ENCODE results near the gene AIRE. TPM values are rescaled to one million over a fixed set of nuclear protein-coding genes. Genes with fewer than 3 reads are reported as not detected.
"Not testable (repeated sequence)": the region's sequence is repeated elsewhere in the genome, so short reads cannot be mapped to it uniquely, and the experiment has no call there.

The AIRE gene
- total RNA-seq, 2 donors from 2014 or later = not detected

DNA sequence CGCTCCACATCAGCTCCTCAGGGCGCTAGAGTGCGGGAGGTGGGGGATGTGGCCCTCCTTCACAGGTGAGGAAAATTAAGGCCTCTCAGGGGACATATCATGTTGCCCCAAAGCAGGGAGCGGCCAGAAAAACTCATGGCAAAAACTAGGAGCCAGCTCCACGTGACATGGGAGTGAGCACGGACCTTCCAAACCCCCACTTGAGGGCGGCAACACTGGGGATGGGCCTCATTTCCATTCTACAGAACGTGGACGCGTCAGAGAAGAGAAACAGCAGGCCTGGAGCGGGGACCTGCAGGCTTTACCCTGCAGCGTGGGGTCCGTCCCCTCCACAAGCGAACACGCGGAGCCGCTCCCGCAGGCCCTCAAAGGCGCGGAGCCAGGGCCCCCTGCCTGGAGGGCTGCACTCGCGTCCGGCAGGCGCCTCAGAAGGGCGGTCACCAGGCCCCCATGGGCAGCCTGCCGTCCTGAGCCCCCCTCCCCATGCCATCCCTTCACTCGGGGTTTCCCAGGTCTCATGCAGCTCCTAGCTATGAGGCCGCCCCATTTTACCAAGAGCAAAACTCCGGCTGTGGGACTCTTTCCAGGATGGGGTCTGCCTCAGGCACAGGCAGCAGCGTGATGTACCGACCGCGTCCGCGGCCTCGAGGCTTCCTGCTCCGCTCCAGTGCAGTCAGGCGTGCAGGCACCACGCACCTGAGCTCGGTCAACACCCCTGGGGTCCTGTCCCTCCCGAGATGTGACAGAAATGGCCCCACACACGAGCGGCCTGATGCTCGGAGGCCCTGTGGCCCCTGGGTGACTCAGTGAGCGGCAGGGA, 48.0 kb downstream of the AIRE start:
- ATAC-seq = no peak
- no peaks in the 10 kb centered on the region for H3K36me3 Mint-ChIP-seq
- DNase-seq (ENCODE audit: low spot score in 2 of 2) = no peak
- no peak overlapping the region for H3K27ac Mint-ChIP-seq
- no peaks in the 10 kb centered on the region for H3K9me3 Mint-ChIP-seq

GRCh38 chr21:44334329-44335030, 48.8 kb downstream of the AIRE start:
- Mint-ChIP-seq H3K27ac (no peak overlapping the region), H3K36me3 (peaks cover 3% of the 10 kb centered on the region in 2 donors), H3K9me3 (no peaks in the 10 kb centered on the region)
- no peak for DNase-seq (ENCODE audit: low spot score in 2 of 2)
- ATAC-seq = no peak

DNA sequence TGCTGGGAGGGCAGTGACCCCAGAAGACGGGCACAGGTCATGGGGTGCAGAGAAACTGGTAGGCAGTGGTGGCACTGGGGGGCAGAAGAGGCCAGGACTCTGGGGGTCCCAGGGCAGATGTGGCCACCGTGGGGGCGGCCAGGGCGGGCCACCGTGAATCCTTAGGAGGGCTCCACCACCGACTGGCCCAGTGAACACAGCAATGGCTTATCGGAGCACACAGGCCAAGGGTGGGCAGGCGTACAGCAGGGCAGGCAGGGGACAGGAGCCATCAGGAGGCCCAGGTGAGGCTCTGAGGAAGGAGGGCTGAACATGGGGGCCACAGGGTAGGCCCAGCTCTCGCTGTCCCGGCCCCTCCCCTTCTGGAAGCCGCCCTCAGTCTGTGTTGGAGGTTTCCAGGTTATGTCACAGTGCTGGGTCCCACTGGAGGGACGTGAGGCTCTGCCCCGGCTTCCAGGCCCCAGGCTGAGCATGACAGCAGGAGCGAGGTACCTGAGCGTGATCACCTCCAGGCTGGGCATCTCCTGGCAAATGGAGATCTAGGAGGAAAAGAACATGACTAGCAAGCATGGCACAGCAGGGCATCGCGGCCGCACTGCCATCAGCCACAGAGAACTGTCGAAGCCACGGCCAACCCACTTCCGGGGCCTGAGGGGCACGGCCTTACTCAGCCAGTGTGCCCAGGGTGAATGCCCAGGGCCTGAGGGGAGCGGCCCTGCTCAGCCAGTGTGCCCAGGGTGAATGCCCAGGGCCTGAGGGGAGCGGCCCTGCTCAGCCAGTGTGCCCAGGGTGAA, 49.8 kb downstream of the AIRE start:
- Mint-ChIP-seq H3K9me3 (no peaks in the 10 kb centered on the region), H3K27ac (no peak overlapping the region), H3K36me3 (peaks cover 5 to 7% of the 10 kb centered on the region in 2 donors)
- DNase-seq (ENCODE audit: low spot score in 2 of 2) = no peak
- no peak for ATAC-seq

GRCh38 chr21:44337449-44337848, 51.8 kb downstream of the AIRE start:
- Mint-ChIP-seq H3K27ac (peak overlapping the region in 1 of 2 donors; percentile 58), H3K36me3 (peaks cover 5 to 7% of the 10 kb centered on the region in 2 donors), H3K9me3 (no peaks in the 10 kb centered on the region)
- ATAC-seq = no peak
- no peak for DNase-seq (ENCODE audit: low spot score in 2 of 2)

DNA sequence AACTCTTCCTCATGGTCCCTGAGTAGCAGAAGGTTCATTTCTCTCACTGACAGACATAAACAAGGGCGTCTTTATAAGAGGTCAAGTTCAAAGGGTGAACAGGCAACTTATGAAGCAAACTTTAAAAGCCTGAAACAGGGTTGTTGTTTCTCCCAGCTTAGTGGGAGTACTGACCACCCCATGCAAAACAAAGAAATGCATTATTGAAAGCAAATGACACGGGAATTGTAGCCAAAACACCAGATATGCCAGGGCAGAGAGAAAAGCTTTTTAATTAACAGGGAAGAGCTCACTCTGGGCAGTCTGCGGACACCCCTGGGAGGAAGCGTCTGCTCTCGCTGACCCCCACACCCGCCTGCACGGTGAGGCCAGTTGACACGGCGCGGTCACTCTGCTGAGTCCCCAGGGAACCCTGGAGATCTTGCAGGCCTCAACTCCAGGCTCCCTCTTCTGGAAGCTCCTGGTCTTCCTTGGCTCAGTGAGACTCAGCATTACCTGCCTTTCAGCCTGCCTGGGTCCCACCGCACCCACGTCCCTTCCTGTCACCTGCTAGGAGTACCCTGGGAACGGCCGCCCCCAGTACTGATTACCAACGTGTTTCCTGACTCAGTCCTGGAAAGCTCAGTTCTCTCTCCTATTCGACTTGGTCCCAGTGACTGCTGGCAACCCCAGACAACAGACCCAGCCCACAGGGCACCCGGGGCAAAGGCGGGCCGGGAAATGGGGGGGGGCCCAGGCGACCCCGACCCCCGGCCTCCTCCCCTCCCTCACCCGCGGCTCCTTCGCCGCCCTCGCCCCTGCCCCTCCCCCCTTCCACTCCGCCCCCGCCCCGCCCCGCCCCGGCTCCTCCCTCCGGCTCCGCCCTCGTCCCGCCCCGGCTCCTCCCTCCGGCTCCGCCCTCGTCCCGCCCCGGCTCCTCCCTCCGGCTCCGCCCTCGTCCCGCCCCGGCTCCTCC, 52.5 kb downstream of the AIRE start:
- Mint-ChIP-seq H3K9me3 (no peaks in the 10 kb centered on the region), H3K36me3 (peaks cover 5 to 7% of the 10 kb centered on the region in 2 donors), H3K27ac (peak overlapping the region; percentile 0 to 58)
- no peak for DNase-seq (ENCODE audit: low spot score in 2 of 2)
- ATAC-seq = peak; percentile 15 to 24

DNA sequence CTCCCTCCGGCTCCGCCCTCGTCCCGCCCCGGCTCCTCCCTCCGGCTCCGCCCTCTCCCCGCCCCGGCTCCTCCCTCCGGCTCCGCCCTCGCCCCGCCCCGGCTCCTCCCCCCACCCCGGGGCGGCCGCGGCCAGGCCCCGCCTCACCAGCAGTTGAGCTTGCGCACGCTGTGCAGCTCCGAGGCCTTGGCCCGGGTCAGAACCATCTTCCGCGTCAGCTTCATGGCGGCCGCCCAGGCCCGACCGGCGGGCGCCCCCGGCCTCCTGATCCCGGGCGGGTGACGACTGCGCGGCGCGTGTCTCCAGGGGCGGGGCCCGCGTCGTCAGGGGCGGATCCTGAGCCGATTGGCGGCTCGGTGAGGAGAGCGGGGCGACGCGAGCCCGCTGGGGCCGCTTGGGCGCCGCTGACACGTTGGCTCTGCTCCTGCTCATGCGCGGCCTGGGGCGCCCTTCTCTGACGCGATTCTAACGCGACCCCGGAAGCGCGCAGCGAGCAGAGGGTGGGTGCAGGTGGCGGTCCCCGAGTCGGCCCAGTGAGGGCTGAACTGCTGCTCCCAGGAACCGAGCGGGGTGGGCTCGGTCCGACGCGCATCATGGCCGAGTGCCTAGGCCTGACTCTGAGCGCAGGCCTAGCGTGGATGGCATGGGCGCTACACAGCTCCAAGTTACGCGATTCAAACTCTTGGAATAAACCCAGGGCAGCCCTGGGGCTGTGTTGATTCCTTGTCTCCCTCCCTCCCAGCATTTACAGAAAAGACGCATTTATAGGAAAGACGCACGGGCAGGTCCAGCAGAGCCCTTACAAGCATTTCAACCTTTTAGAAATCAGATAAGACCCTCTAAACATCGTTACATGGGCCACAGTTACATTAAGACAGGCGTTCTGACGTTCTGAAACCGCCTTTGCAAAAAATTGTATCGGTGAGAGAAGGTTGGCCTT, 53.6 kb downstream of the AIRE start, which contains the start of gene CFAP410:
Gene CFAP410, minus strand, starts transcription at position 420 of the 940 bp plus-strand sequence. Its CDS starts 196 bp downstream, at position 224.
- ATAC-seq = peak; percentile 94 to 96

GRCh38 chr21:44341726-44342458, 56.2 kb downstream of the AIRE start:
- not testable (repeated sequence) for ATAC-seq; H3K9me3 Mint-ChIP-seq; H3K36me3 Mint-ChIP-seq; DNase-seq (ENCODE audit: low spot score in 2 of 2)
- H3K27ac Mint-ChIP-seq = peak overlapping the region in 1 of 2 donors; percentile 50

More for the DNA sequence above, 53.6 kb downstream of the AIRE start, which contains the start of gene CFAP410:
- Mint-ChIP-seq H3K36me3 (peaks cover 5 to 7% of the 10 kb centered on the region in 2 donors), H3K27ac (peak within 1 kb of the TSS; percentile 95 to 96), H3K9me3 (no peaks in the 10 kb centered on the region)
- peak; percentile 93 to 98 for DNase-seq (ENCODE audit: low spot score in 2 of 2)

DNA sequence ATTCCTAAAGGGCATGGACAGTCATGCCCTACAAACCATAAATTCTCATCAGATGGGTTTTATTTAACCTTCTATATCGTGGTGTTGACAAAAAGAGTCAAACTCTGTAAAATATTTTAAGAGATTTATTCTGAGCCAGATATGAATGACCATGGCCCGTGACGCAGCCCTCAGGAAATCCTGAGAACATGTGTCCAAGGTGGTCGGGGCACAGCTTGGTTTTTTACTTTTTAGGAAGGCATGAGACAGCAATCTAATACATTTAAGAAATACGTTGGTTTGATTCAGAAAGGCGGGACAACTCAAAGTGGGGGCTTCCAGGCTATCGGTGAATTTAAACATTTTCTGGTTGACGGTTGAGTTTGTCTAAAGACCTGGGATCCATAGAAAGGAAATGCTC, 57.3 kb downstream of the AIRE start:
- not testable (repeated sequence) for ATAC-seq, H3K36me3 Mint-ChIP-seq

GRCh38 chr21:44344541-44345183, 59.0 kb downstream of the AIRE start:
- no peak for ATAC-seq
- H3K9me3 Mint-ChIP-seq = no peaks in the 10 kb centered on the region
- no peak overlapping the region for H3K27ac Mint-ChIP-seq
- H3K36me3 Mint-ChIP-seq = peaks cover under 1 to 2% of the 10 kb centered on the region in 2 donors
- no peak for DNase-seq (ENCODE audit: low spot score in 2 of 2)

More for the DNA sequence above, 57.3 kb downstream of the AIRE start:
- H3K9me3 Mint-ChIP-seq; DNase-seq (ENCODE audit: low spot score in 2 of 2): not testable (repeated sequence)
- peak overlapping the region in 1 of 2 donors; percentile 37 for H3K27ac Mint-ChIP-seq

DNA sequence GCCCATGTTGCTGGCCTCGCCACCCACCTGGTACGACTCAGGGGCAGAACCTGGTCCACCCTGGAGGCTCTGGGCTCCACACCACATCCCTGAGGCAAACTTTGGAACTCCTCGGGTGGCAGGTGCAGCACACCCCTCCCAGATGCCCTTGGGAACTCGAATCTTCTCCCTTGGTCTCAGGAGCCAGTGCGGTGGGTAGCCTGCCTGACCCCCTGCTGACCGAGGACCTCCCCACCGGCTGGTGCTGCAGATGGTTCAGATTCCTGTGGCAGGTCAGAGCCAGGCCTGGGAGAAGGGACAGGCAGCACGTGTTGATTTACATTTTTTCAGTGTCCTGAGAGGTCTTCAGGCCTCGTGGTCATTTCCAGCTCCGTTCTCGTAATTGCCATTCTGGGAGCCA, 59.8 kb downstream of the AIRE start:
- Mint-ChIP-seq H3K27ac (no peak overlapping the region), H3K9me3 (no peaks in the 10 kb centered on the region), H3K36me3 (no peaks in the 10 kb centered on the region)
- ATAC-seq (no peak), DNase-seq (ENCODE audit: low spot score in 2 of 2) (no peak)

GRCh38 chr21:44347911-44348451, 62.3 kb downstream of the AIRE start:
- DNase-seq (ENCODE audit: low spot score in 2 of 2) = no peak
- Mint-ChIP-seq H3K27ac (no peak overlapping the region), H3K36me3 (no peaks in the 10 kb centered on the region), H3K9me3 (no peaks in the 10 kb centered on the region)
- no peak for ATAC-seq
